Activated B cell treated with CpG ODN at 0.5 μM for 24 hours (primary cell): Measurements from ENCODE around the gene RELL1. TPM values are rescaled to one million over a fixed set of nuclear protein-coding genes. Genes with fewer than 3 reads are reported as not detected.

Source experiments
- ATAC-seq: fragments of 200-7000 bp; cut with Tn5 transposase; one replicate; pipeline ENCODE4 v1.10.0; 2021; ENCODE audit warnings: low read depth, mild to moderate bottlenecking, moderate library complexity
- CTCF ChIA-PET: fragments of 350-600 bp; sonication (Branson Sonifier 250); formaldehyde crosslinking; loops from one replicate; lab custom pipeline; 2021; ENCODE audit warnings: antibody characterized with exemption; lab: Charles Lee
- POLR2A ChIA-PET: fragments of 350-600 bp; sonication (Branson Sonifier 250); formaldehyde crosslinking; loops from one replicate; lab custom pipeline; 2021; ENCODE audit warnings: antibody characterized with exemption; lab: Charles Lee
- DNase-seq: peaks from one replicate; pipeline ENCODE4 v3.0.0; 2022
- H3K27ac Mint-ChIP-seq: one replicate; pipeline ENCODE4 v1.8.0; 2020; ENCODE audit warnings: mixed read lengths
- H3K27me3 Mint-ChIP-seq: one replicate; pipeline ENCODE4 v1.8.0; 2021; ENCODE audit warnings: mixed read lengths
- H3K36me3 Mint-ChIP-seq: one replicate; pipeline ENCODE4 v1.8.0; 2021; ENCODE audit warnings: low read depth, mixed read lengths
- H3K4me1 Mint-ChIP-seq: one replicate; pipeline ENCODE4 v1.8.0; 2021; ENCODE audit warnings: mixed read lengths
- H3K4me3 Mint-ChIP-seq: one replicate; pipeline ENCODE4 v1.8.0; 2020; ENCODE audit warnings: mild to moderate bottlenecking, mixed read lengths
- H3K9me3 Mint-ChIP-seq: one replicate; pipeline ENCODE4 v1.8.0; 2020; ENCODE audit warnings: mixed read lengths
- intact Hi-C: fragments of 100-400 bp; cut with micrococcal nuclease; formaldehyde crosslinking; loops from one replicate; pipeline ENCODE4 v1.15.1; 2024
- total RNA-seq: library from RNA; stranded (reverse); gene quantifications from 2 replicates; pipeline ENCODE4 v1.2.3, GENCODE V29; 2022
- TF ChIP-seq, protein P1 (sequence below): fragments of 200-600 bp; IDR thresholded peaks from one replicate; pipeline ENCODE4 v1.8.0; 2022; ENCODE audit warnings: antibody characterized with exemption, mild to moderate bottlenecking

RELL1 gene, protein sequence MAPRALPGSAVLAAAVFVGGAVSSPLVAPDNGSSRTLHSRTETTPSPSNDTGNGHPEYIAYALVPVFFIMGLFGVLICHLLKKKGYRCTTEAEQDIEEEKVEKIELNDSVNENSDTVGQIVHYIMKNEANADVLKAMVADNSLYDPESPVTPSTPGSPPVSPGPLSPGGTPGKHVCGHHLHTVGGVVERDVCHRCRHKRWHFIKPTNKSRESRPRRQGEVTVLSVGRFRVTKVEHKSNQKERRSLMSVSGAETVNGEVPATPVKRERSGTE
- total RNA-seq: 0.71 and 1.0 TPM in 2 replicates

GRCh38 chr4:37686373-37687193 lies at the start of gene RELL1:
Gene RELL1 (minus strand): TSS chr4:37686376. CDS start chr4:37686287, 89 bp downstream.
- no peaks in the 10 kb centered on the region for H3K9me3 Mint-ChIP-seq

DNA sequence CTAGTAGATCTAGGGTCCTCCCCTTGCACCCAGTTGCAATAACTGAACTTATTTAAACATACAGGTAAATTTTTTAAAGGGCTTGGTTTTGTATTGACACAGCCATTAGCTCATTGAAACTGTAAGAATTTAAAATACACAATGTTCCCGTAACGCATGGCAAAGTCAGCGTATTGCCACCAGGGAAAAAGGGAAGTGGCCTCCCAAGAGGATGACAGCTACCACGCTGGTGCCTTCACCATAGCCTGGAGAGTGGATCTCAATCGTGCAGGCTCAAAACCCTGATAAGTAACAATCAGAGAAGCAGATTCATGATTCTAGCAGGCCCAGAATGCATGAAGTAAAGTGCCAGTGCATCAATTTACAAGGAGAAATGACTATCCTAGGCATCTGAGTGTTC lies 49.4 kb upstream of the RELL1 start:
- no peak for DNase-seq
- TF ChIP-seq, protein P1, sequence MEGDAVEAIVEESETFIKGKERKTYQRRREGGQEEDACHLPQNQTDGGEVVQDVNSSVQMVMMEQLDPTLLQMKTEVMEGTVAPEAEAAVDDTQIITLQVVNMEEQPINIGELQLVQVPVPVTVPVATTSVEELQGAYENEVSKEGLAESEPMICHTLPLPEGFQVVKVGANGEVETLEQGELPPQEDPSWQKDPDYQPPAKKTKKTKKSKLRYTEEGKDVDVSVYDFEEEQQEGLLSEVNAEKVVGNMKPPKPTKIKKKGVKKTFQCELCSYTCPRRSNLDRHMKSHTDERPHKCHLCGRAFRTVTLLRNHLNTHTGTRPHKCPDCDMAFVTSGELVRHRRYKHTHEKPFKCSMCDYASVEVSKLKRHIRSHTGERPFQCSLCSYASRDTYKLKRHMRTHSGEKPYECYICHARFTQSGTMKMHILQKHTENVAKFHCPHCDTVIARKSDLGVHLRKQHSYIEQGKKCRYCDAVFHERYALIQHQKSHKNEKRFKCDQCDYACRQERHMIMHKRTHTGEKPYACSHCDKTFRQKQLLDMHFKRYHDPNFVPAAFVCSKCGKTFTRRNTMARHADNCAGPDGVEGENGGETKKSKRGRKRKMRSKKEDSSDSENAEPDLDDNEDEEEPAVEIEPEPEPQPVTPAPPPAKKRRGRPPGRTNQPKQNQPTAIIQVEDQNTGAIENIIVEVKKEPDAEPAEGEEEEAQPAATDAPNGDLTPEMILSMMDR: no peak
- POLR2A ChIA-PET: no interaction called here
- Mint-ChIP-seq H3K4me3 (no peak overlapping the region), H3K4me1 (peaks cover 3% of the 10 kb centered on the region), H3K9me3 (no peaks in the 10 kb centered on the region), H3K27me3 (no peaks in the 10 kb centered on the region), H3K27ac (no peak overlapping the region), H3K36me3 (no peaks in the 10 kb centered on the region)
- CTCF ChIA-PET: no interaction called here
- intact Hi-C loops: no loop called here
- no peak for ATAC-seq

More at GRCh38 chr4:37686373-37687193, at the start of gene RELL1:
- H3K4me1 Mint-ChIP-seq: peaks cover 41% of the 10 kb centered on the region
- ChIA-PET POLR2A (interaction anchor here (0.6 to 1.5 kb wide), 3 partner anchors 25 to 1039 kb away, joined by 3 to 8 read pairs (median 4); partner anchors contain the start of gene PGM2), CTCF (no interaction called here)
- ATAC-seq: peak; percentile 86
- peak within 1 kb of the TSS; percentile 80 for H3K27ac Mint-ChIP-seq
- TF ChIP-seq, protein P1: no peak
- peaks cover 8% of the 10 kb centered on the region for H3K27me3 Mint-ChIP-seq
- DNase-seq: peak; percentile 95
- H3K4me3 Mint-ChIP-seq: peak within 1 kb of the TSS; percentile 97
- intact Hi-C loops: loop anchor here (1.0 to 10.0 kb wide), 9 partner anchors 10 to 1432 kb away; partner anchors contain the start of genes KLF3, PGM2 and TBC1D1
- H3K36me3 Mint-ChIP-seq: no peaks in the 10 kb centered on the region

- no peak for ATAC-seq
- Mint-ChIP-seq H3K27me3 (no peaks in the 10 kb centered on the region), H3K27ac (no peak overlapping the region), H3K4me1 (peaks cover 3% of the 10 kb centered on the region), H3K4me3 (no peak overlapping the region), H3K9me3 (no peaks in the 10 kb centered on the region), H3K36me3 (no peaks in the 10 kb centered on the region)
- TF ChIP-seq, protein P1: no peak
- CTCF ChIA-PET: no interaction called here
- POLR2A ChIA-PET: no interaction called here
- DNase-seq: no peak
- intact Hi-C loops: no loop called here
These were observed 48.8 kb upstream of the RELL1 start for GRCh38 chr4:37734989-37735388.

DNA sequence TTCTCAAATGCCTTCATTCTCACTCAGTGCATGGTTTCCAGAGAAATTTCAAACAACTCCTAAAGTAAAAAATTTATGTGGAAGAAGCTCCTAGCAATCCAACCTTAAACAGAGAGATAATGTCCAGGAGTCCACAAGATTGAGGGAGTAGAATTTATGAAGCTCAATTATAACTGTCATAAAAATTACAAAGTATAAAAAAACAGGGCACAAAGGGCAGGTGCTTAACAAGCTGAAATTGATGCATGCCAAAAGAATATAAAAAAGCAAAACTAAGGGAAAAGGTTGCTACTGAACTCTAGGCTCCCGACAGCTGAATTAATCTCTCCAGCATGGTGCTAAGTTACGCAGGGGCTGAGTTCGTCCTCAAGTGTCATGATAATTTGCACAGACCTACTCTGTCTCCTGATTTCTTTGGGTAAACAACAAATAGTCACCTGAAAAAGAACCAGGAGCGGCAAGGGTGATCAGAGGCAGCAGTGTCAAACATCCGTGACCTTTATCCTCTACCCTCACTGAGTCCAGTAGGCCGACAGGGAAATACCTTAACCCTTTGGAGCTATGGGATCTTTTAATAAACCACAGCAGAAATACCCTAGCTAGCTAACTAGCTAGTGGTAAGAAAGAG lies 47.2 kb upstream of the RELL1 start:
- CTCF ChIA-PET: no interaction called here
- POLR2A ChIA-PET: no interaction called here
- Mint-ChIP-seq H3K27me3 (no peaks in the 10 kb centered on the region), H3K9me3 (no peaks in the 10 kb centered on the region), H3K4me1 (peaks cover 3% of the 10 kb centered on the region), H3K27ac (no peak overlapping the region), H3K4me3 (no peak overlapping the region), H3K36me3 (no peaks in the 10 kb centered on the region)
- TF ChIP-seq, protein P1: no peak
- intact Hi-C loops: no loop called here
- ATAC-seq (no peak), DNase-seq (no peak)
